Measurements from ENCODE around the gene HPX. TPM values are rescaled to one million over a fixed set of nuclear protein-coding genes. Genes with fewer than 3 reads are reported as not detected.

The HPX gene
- total RNA-seq, 2 donors from 2014 or later: 3.9 to 6.0 TPM

DNA sequence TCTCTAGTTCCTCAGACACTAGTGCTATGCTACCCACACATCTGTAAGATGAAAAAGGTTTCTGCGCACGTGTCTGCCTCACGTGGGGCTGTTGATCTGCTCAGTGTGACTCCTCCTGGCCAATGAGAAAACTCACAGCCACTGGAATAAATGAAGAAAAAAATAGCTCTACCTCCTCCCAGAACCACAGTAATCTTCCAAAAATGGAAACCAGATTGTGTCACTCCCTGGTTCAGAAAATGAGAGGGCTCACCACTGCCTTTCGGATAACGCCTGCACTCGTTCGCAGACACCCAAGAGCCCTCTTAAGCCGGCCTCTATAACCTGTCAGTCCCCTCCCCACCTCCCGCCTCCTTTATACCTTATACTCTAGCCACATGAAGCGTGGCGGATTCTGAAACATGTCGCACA, 27.0 kb downstream of the HPX start:
- Mint-ChIP-seq H3K9me3 (no peaks in the 10 kb centered on the region), H3K27ac (no peak overlapping the region), H3K36me3 (ENCODE audit: low read depth) (no peaks in the 10 kb centered on the region), H3K4me3 (no peak overlapping the region), H3K27me3 (ENCODE audit: insufficient read depth) (no peaks in the 10 kb centered on the region), H3K4me1 (peaks cover 5% of the 10 kb centered on the region)
- peaks cover 3% of the 10 kb centered on the region for H3K36me3 ChIP-seq (ENCODE audit: control insufficient read depth, insufficient read depth, low read length)
- no peak for DNase-seq
- H3K9ac ChIP-seq (ENCODE audit: extremely low read depth, low read length, poor library complexity, severe bottlenecking): no peak overlapping the region
- no peaks in the 10 kb centered on the region for H3K4me1 ChIP-seq (ENCODE audit: control insufficient read depth, insufficient read depth, low read length)
- no peaks in the 10 kb centered on the region for H3K27me3 ChIP-seq (ENCODE audit: control insufficient read depth, insufficient read depth, low read length, poor library complexity, severe bottlenecking)
- no peaks in the 10 kb centered on the region for H3K9me3 ChIP-seq (ENCODE audit: control insufficient read depth, low read length)
- no peak overlapping the region for H3K4me3 ChIP-seq (ENCODE audit: low read length)
- TF ChIP-seq, protein P1, sequence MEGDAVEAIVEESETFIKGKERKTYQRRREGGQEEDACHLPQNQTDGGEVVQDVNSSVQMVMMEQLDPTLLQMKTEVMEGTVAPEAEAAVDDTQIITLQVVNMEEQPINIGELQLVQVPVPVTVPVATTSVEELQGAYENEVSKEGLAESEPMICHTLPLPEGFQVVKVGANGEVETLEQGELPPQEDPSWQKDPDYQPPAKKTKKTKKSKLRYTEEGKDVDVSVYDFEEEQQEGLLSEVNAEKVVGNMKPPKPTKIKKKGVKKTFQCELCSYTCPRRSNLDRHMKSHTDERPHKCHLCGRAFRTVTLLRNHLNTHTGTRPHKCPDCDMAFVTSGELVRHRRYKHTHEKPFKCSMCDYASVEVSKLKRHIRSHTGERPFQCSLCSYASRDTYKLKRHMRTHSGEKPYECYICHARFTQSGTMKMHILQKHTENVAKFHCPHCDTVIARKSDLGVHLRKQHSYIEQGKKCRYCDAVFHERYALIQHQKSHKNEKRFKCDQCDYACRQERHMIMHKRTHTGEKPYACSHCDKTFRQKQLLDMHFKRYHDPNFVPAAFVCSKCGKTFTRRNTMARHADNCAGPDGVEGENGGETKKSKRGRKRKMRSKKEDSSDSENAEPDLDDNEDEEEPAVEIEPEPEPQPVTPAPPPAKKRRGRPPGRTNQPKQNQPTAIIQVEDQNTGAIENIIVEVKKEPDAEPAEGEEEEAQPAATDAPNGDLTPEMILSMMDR (conservative IDR thresholded peaks at IDR 0.05): no peak
- no peak overlapping the region for H3K27ac ChIP-seq (ENCODE audit: low read depth, low read length)
- WGBS, 2 experiments (ENCODE audit: insufficient coverage in 1 of 2, insufficient read length in 1 of 2): 91 to 96% methylated on average over 9 to 12 of the region's 12 CpGs

DNA sequence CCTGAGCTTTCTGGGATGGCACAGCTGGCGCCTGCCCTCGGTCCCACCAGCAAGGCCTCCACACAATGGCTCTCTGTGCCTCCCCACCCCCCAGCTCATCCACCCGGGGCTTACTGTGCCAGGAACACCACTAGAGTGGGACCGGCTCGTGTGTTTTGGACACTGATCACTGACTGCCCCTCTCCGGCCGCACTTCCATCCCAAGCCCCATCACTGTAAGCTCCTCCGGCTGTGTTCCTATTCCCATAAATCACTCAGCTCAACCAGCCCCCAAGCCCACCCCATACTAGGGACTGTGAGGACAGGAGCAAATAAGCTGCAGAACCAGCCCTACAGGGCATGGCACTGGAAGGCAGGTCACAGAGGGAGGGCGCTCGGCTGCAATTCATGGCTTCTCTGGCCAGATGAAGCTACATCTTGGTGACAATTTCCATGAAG, 29.2 kb downstream of the HPX start:
- Histone ChIP-seq H3K4me1 (ENCODE audit: control insufficient read depth, insufficient read depth, low read length) (no peaks in the 10 kb centered on the region), H3K9ac (ENCODE audit: extremely low read depth, low read length, poor library complexity, severe bottlenecking) (no peak overlapping the region), H3K36me3 (ENCODE audit: control insufficient read depth, insufficient read depth, low read length) (peaks cover 3% of the 10 kb centered on the region), H3K27ac (ENCODE audit: low read depth, low read length) (no peak overlapping the region), H3K9me3 (ENCODE audit: control insufficient read depth, low read length) (no peaks in the 10 kb centered on the region), H3K4me3 (ENCODE audit: low read length) (no peak overlapping the region), H3K27me3 (ENCODE audit: control insufficient read depth, insufficient read depth, low read length, poor library complexity, severe bottlenecking) (no peaks in the 10 kb centered on the region)
- peaks cover 5% of the 10 kb centered on the region for H3K4me1 Mint-ChIP-seq
- H3K4me3 Mint-ChIP-seq: no peak overlapping the region
- TF ChIP-seq, protein P1 (conservative IDR thresholded peaks at IDR 0.05): no peak
- no peaks in the 10 kb centered on the region for H3K27me3 Mint-ChIP-seq (ENCODE audit: insufficient read depth)
- no peak overlapping the region for H3K27ac Mint-ChIP-seq
- H3K36me3 Mint-ChIP-seq (ENCODE audit: low read depth): peaks cover 4% of the 10 kb centered on the region
- H3K9me3 Mint-ChIP-seq: no peaks in the 10 kb centered on the region
- 94% methylated on average over 6 to 10 of the region's 10 CpGs for WGBS, 2 experiments (ENCODE audit: insufficient coverage in 1 of 2, insufficient read length in 1 of 2)
- no peak for DNase-seq

DNA sequence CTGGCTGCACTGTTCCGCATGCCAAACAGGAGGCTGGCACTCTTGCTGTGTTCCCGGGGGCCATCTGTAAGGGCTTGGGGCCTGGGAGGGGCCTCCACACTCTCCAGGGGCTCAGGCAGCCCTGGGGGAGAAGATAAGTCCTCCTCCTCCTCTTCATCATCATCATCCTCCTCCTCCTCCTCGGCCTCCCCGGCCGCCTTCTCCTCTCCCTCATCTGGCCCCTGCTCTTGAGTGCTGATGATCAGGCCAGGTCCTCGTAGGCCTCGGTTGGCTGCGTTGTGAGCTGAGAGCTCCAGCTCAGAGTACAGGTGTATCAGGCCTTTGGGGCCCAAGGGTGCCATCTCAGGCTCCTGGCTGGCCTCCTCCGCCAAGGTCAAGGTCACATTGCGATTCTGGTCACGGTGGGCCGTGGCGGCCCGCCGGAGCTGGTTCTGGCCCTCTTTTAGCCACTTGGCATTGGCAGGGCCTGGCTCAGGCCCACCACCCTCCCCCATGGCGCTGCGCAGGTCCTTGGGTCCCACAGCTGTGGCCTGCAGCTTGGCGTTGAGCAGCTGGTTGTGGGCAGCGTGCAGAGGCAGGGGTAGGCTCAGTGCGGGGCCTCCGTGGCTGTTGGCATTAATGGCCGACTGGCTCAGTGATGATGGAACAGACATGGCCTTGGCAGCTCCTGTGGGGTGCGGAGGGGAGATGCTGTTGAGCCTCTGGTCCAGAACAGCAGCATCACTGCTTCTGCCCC, 29.9 kb downstream of the HPX start:
- Histone ChIP-seq H3K4me3 (ENCODE audit: low read length) (no peak overlapping the region), H3K9me3 (ENCODE audit: control insufficient read depth, low read length) (no peaks in the 10 kb centered on the region), H3K4me1 (ENCODE audit: control insufficient read depth, insufficient read depth, low read length) (no peaks in the 10 kb centered on the region), H3K9ac (ENCODE audit: extremely low read depth, low read length, poor library complexity, severe bottlenecking) (no peak overlapping the region), H3K36me3 (ENCODE audit: control insufficient read depth, insufficient read depth, low read length) (peaks cover 3% of the 10 kb centered on the region), H3K27ac (ENCODE audit: low read depth, low read length) (no peak overlapping the region), H3K27me3 (ENCODE audit: control insufficient read depth, insufficient read depth, low read length, poor library complexity, severe bottlenecking) (no peaks in the 10 kb centered on the region)
- TF ChIP-seq, protein P1 (conservative IDR thresholded peaks at IDR 0.05): no peak
- Mint-ChIP-seq H3K27me3 (ENCODE audit: insufficient read depth) (no peaks in the 10 kb centered on the region), H3K36me3 (ENCODE audit: low read depth) (peaks cover 4% of the 10 kb centered on the region), H3K4me1 (peaks cover 5% of the 10 kb centered on the region), H3K27ac (no peak overlapping the region), H3K4me3 (no peak overlapping the region), H3K9me3 (no peaks in the 10 kb centered on the region)
- WGBS, 2 experiments (ENCODE audit: insufficient coverage in 1 of 2, insufficient read length in 1 of 2): 95 to 100% methylated on average over 5 to 23 of the region's 23 CpGs
- DNase-seq: no peak

Data from endodermal cell (in vitro differentiated cells).